ENCODE data around the gene VSIR.

Gene VSIR

DNA sequence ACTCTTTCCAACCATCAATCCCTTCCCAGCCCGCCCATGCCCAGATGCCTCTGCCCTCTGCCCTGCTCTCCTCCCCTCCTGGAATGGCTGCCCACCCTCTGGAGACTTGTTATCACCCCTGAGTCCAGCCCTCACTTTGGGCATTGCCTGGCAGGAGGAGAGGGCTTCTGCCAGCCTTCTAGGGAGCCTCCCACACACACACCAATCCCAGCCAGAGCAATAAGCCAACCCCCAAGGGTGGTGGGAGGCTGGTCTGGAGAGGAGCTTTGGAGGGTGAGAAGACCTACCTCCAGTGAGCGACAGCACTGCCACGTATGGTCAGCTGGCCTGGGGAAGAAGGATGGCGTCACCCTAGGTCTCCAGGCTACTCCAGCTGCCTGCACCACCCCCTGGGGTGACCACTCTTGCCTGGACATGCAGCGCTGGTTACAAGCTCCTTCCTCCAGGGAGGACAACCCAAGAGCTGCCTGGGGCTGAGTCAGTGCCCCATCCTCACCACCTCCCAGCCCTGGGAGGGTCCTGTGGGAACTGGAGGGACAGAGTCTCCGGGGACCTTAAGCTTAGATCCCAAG is 62.2 kb downstream of the VSIR start:
- no peak for DNase-seq

DNA sequence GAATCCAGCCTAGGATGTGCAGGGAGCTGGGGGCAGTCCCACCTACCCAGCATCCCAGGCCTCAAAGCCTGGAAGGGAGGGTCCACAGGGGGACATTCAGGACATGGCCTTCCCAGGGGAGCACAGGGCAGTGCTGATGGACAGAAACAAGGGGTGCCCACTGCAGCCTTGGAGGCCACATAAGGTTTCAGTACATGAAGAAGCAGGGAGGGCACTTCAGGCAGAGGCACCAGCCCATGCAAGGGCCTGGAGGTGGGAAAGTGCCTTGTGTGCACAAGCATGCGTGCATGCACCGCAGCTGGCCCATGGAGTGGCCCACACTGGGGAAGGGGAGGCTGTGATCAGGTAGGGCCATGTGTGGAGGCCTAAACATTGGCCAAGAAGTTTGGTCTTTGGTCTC is 62.8 kb downstream of the VSIR start:
- no peak for DNase-seq

DNA sequence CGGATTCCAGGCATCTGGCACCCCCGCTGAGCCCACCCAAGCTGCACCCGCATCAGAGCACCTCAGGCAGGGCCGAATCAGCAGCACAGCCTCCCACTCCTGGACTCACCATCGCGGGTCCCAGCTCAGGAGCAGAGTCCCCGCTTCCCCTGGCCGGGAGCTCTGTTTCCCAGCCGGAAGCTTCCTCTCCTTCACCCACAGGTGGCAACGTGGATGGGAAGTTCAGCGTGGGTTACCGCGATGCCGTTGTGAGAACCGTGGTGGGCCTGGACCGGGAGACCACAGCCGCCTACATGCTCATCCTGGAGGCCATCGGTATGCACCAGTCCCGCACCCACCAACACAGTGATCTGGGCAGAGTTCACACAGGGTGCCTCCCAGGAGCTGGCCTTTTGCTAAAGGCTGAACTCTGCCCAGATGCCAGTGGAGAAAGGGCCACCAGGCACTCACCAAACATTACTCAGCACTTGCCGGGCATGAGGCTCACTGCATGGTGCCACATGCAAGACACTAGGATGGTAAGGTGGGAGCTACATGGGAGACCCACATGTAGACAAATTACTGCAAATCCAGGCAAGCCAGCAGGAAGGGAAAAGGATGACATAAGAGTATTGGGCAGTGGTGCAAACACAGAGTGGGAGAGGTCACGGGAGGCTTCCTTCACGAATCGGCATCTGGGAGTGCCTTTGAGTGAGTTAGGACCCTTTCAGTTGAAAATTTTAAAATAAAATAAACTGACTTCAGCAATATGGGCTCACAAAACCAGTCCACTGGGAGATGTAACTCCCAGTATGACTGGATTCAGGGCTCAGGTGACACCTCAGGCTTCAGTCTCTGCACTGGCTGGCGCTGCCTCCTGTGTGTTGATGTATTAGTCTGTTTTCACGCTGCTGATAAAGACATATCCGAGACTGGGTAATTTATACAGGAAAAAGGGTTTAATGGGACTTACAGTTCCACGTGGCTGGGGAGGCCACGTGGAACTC is 64.1 kb downstream of the VSIR start:
- no peak for DNase-seq

DNA sequence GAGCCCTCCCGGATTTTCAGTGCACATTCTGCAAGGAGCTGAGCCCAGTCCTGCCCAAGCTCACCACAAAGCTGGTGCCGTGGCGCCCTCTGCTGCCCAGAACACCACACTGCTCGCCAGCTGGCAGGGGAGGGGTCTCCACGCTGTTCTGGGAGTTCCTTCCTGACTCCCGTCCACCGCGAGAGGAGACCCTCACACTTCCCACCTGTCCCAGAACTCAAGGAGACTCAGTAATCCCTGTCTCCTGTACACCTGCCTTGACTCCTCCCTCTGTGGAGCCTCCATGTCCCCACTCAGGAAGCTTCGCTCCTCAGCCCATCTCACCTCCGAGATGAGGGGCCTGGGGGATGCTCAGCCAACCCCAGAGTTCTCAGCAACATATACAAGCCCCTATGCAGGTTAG is 65.0 kb downstream of the VSIR start:
- no peak for DNase-seq

DNA sequence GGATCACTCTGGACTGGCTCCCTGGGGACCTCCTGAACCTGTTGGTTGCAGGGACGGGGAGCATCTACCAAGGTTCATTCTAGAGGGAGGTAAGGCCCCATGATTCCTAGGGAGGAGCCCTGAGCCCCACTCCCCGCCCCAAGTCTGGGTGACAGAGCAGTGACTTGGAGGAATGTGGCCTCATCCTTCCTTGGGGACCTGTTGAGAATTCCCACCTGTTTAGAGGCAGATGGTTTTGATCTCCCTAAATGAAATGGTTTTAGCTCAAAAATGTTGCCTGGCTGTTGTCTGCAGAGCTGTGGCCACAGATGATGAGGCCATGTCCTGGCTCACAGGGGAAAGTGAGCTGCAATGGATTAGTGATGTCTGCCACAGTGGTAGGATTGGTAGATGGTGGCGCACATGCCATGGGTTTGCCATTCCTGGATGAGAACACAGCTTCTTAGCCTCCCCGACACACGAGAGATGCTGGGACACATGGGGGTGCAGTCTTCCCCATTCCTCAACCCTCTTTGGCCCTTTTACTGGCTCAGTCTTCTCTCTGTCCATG is 66.0 kb downstream of the VSIR start:
- no peak for DNase-seq

DNA sequence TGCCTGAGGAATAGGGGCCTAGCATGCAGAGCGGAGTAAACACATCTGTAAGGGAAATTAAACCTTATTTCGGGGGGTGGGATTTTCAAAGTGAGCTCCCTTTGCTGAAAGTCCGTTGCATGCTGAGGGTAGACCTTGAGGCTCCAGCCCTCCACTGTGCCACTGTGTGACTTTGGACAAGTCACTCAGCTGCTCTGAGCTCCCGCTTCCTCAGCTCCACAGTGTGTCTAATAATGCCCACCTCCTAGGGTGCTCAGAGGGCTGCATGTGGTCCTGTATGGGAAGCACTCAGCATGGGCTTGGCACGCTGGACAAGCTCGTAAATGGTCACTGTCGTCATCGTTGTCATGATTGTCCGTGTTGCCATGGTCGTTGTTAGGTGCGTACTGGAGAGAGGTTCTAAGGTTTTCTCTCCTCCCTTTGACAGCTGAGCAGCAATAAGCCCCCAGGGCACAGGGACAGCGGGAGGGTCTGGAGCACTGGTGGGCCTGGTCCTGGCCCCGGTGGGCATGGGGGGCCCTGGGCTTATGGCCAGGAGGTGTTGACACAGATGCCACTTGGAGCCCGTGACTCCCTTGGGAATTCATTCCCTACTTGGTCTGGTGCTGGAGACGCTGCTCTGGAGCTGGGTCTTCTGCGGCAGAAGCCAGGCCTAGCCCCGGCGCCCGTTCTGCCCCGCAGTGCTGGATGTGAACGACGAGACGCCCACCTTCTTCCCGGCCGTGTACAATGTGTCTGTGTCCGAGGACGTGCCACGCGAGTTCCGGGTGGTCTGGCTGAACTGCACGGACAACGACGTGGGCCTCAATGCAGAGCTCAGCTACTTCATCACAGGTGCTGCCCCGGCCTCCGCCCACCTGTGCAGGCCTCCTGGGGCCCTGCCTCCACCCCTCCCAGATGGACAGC is 66.9 kb downstream of the VSIR start:
- DNase-seq, result no peak

DNA sequence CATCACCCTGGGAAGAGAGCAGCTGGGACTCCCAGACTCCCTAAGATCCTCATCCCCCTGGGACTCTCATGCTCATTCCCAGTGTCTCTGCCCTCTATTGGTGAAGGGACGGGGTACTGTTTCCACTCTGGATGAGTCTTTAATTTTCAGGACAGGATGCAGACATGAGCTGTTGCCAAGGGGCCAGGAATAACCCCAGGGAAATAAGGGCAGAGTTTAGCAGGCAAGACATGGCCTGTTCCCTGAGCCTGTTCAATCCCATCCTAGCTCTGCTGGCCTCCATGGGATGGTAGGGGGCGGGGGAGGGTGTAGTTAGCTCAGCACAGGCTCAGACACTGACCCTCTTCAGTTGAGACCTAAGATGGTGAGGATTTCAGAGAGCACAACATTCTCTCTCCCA is 67.7 kb downstream of the VSIR start:
- no peak for DNase-seq

DNA sequence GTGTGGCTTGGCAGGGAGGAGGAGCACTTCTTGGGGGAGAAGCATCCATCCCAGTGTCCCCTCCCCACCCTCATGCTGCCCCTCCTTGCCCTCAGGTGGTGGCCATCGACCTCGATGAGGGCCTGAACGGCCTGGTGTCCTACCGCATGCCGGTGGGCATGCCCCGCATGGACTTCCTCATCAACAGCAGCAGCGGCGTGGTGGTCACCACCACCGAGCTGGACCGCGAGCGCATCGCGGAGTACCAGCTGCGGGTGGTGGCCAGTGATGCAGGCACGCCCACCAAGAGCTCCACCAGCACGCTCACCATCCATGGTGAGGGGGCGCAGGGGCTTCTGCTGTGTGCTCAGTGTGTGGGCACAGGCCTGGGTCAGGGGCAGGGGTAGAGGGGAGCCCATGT is 68.5 kb downstream of the VSIR start:
- DNase-seq, result no peak

DNA sequence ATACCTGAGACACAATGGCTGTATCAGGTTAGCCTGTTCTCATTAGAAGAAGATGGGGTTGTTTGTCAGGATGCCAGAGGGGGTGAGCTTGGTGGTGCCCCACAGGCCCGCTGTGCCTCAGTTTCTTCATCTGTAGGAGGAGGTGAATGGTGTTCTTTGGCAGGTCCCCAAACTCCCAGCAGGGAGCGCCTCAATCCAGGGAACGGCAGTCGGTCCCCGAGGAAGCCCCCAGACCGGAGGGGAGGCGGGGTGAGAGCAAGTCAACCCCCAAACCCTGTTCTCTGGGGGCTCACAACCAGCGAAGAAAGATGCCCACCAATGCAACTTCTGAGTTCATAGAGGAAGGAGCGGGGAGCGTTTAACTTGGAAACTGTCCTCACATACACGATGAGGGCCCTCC is 69.7 kb downstream of the VSIR start:
- no peak for DNase-seq

DNA sequence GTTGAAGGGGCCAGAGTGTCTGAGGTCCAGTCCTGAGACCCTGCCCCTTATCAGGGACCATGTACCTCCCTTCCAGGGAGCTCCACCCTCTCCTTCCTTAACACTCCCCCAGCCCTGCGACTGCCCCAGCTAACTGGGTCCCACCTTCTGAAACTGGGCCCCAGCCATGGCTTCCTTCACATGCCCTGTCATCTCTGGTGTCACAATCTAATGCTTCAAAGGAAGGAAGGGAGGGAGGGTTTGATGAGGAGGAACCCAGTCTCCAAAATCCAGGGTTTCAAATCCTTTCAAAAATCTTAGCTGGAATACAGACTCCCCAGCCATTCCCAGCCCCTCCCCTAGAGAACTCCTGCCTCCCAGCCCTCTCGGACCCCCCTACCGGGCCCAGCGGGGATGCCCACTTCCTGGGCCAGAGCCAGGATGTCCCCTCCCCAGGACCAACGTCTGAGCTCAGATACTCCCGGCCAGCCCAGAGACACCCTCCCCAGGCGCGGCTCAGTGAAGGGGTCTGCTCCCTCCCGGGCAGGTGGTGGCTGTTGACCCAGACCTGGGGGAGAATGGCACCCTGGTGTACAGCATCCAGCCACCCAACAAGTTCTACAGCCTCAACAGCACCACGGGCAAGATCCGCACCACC is 71.7 kb downstream of the VSIR start:
- DNase-seq, result no peak

DNA sequence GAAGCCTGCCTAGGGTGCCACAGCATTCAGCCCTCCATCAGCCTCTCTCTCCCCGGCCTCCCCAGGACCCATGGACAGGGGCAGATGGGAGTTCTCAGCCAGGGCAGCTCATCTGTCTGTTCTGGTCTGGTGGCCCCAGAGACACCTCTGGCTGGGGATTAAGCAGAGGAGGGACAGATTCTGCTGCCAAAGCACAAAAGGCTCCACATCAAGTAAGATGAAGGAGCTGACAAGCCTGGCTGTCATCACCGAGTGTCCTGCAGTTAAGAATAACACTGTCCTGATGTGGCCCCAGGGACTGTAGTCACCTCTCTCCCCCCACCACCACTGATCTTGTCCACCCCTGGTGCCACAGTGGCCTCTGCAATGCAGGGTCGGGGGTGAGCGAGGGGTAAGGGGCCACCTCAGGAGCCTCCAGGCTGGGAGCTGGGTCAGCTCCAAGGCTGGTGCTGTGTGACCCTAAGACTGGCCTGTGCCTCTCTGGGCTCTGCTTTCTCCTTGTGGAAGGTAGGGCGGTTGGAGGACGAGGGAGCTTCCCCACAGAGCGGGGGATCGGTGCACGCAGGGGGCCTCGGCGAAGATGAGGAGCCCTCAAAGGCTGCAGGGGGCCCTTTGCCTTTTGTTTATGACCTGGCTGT is 72.5 kb downstream of the VSIR start:
- no peak for DNase-seq

DNA sequence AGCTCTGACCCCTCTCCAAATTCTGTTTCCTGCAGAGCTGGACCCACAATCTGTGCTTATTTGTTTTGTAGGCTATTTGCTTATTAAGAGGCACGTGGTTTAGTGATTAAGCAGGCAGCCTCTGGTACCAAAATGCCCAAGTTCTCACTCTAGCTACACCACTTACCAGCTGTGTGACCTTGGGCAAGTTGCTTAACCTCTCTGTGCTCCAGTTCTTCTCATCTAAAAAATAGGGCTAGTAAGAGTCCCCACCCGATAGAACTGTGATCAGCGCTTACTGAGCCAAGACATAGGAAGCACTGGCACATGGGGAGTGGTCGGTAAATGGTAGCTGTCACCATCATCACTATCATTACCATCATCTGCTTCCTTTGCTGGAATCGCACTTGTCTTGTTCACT is 74.6 kb downstream of the VSIR start:
- no peak for DNase-seq

DNA sequence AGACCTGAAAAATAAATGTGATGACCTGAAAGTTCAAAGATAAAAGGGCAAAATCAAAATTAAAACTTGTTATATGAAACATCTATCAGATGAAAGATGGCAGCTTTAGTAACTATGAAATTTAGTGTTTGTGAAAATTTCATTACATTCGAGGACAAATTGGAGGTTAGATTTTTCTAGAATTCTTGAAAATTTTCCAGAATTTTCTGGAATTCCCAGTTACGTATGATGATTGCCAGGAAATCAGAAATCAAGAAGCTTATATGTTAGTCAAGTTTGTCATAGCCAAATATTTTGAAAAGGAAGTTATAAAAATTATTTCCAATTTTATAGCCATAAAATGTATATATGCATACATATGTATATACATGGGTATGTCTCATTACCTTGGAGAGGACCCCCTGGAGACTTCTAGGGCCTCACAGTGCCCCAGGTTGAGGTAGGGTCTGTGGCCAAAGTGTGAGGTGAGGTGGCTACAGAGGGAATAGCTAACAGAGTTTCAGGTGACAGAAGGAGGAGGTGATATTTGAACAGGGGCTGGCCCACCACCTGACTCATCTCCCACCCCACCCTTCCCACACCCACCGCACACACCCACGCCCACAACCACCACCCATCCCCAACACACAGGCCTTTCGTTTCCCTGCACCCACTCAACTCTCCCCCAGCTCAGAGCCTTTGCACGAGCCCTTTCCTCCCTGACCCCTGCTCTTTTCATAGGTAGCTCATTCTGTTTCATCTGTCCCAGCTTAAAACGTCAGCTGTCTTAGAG is 75.2 kb downstream of the VSIR start:
- no peak for DNase-seq
